ENCODE results near the gene ADM2. TPM values are rescaled to one million over a fixed set of nuclear protein-coding genes. Genes with fewer than 3 reads are reported as not detected.

ADM2 gene
- total RNA-seq, 1 donor from 2014 or later: 4.4 TPM

DNA sequence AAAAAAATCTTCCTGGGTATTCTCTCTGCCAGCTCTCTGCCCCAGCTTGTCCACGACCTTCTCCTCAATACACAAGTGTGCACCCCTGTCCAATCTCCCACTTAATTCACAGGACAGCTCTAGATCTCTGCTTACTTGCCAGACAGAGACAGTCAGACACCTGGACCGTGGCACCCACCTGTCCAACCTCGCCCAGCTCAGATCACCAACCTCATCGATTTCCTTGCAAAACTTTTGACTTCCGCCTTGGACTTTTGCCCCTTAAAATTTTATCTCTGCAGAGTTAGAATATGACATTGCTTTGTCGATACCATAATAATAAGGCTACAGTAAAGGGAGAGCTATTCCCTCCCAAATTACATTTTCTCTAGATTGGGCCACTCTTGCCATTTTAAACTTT is 15.8 kb downstream of the ADM2 start:
- no peak for TF ChIP-seq CTCF (conservative IDR thresholded peaks at IDR 0.05; ENCODE audit: low read depth, low read length)
- DNase-seq (ENCODE audit: low read depth): no peak
- H3K4me3 ChIP-seq (ENCODE audit: low read depth, low read length): no peak overlapping the region

GRCh38 chr22:50498322-50498890 is 17.1 kb downstream of the ADM2 start:
- peak overlapping the region; percentile 12 for H3K4me3 ChIP-seq (ENCODE audit: low read depth, low read length)
- DNase-seq (ENCODE audit: low read depth): no peak
- peak; percentile 82 for TF ChIP-seq CTCF (conservative IDR thresholded peaks at IDR 0.05; ENCODE audit: low read depth, low read length)

GRCh38 chr22:50500452-50500851 is 19.1 kb downstream of the ADM2 start:
- TF ChIP-seq CTCF (conservative IDR thresholded peaks at IDR 0.05; ENCODE audit: low read depth, low read length): no peak
- no peak overlapping the region for H3K4me3 ChIP-seq (ENCODE audit: low read depth, low read length)
- DNase-seq (ENCODE audit: low read depth): no peak

- TF ChIP-seq CTCF (conservative IDR thresholded peaks at IDR 0.05; ENCODE audit: low read depth, low read length): no peak
- no peak overlapping the region for H3K4me3 ChIP-seq (ENCODE audit: low read depth, low read length)
- DNase-seq (ENCODE audit: low read depth): no peak
Observed at GRCh38 chr22:50502096-50502495, 20.8 kb downstream of the ADM2 start.

- no peak for DNase-seq (ENCODE audit: low read depth)
- no peak for TF ChIP-seq CTCF (conservative IDR thresholded peaks at IDR 0.05; ENCODE audit: low read depth, low read length)
- H3K4me3 ChIP-seq (ENCODE audit: low read depth, low read length): no peak overlapping the region
Observed at GRCh38 chr22:50502628-50503474, 21.5 kb downstream of the ADM2 start.

DNA sequence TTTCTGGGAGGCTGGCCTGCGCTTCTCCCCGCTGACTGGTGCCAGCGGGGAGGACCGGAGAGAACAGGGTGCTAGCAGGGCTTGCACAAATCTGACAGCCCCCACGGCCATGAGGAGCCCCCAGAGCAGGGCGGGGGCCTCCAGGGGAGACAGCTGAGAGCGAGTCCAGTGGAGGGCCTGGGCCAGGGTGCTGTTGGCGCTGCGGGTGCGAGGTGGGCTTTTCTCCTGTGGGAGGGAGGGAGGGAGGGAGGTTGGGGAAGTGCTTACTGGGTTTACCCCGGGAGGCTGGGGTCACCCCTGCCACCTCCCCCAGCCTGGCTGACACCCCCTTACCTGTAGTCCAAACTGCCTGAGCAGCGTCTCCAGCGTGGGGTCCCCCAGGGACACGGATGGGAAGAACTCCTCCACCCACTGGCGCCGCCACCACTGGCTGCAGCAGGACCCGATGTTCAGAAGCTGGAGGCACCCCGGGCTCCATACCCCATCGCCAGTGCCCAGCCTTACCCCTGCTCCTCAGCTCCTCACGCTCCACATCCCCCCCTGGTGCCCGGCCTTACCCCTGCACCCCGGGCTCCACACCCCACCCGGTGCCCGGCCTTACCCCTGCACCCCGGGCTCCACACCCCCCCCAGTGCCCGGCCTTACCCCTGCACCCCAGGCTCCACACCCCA is 22.3 kb downstream of the ADM2 start:
- TF ChIP-seq CTCF (conservative IDR thresholded peaks at IDR 0.05; ENCODE audit: low read depth, low read length): no peak
- no peak overlapping the region for H3K4me3 ChIP-seq (ENCODE audit: low read depth, low read length)
- DNase-seq (ENCODE audit: low read depth): no peak
